ENCODE measurements around the gene CPNE4.

- TF ChIP-seq CTCF (IDR thresholded peaks at IDR 0.05) (no peak), POLR2A (IDR thresholded peaks at IDR 0.05) (no peak)
These were observed 1.3 kb downstream of the CPNE4 start for GRCh38 chr3:132033471-132033870.

Measured in vagina (tissue), 2 donors.